H1 (cell line): Measurements from ENCODE around the gene EIF2A.

ENCODE experiments used
- ASH2L ChIP-seq: fragments of 200-600, 300-600 bp; sonication (generic); IDR thresholded peaks from one replicate; pipeline ENCODE4 v1.7.1; 2017; ENCODE audit warnings: low read length
- CTCF ChIP-seq, 3 experiments: IDR thresholded peaks; 1 replicate in 2 of 3; 2 replicates in 1 of 3; pipeline versions ENCODE4 v1.5.1 to v1.6.1; 2011; ENCODE audit warnings: low read length in 3 of 3, mild to moderate bottlenecking in 3 of 3, inconsistent platforms in 2 of 3, low read depth in 1 of 3, moderate library complexity in 1 of 3; ENCODE audit not compliant: insufficient read depth in 1 of 3; ENCODE audit errors: control extremely low read depth in 1 of 3
- FOSL1 ChIP-seq: IDR thresholded peaks from 2 replicates; pipeline ENCODE4 v1.6.1; 2011; ENCODE audit warnings: mild to moderate bottlenecking, low read depth, low read length, moderate library complexity; ENCODE audit not compliant: insufficient read depth
- MAX ChIP-seq: IDR thresholded peaks from 2 replicates; pipeline ENCODE4 v1.6.1; 2012; ENCODE audit warnings: inconsistent platforms
- SIN3A ChIP-seq, 2 experiments: IDR thresholded peaks in 1 of 2; conservative IDR thresholded peaks in 1 of 2; 2 replicates each; pipeline ENCODE4 v1.6.1; 2011 to 2012; ENCODE audit warnings: low read length in 2 of 2, improper control_type of control experiment in 1 of 2, low read depth in 1 of 2, mild to moderate bottlenecking in 1 of 2
- SP2 ChIP-seq: IDR thresholded peaks from 2 replicates; pipeline ENCODE4 v1.6.1; 2012; ENCODE audit warnings: mild to moderate bottlenecking, low read length, inconsistent platforms
- SRF ChIP-seq: IDR thresholded peaks from 2 replicates; pipeline ENCODE4 v1.6.1; 2011; ENCODE audit warnings: mild to moderate bottlenecking, low read depth, low read length, moderate library complexity
- ZNF274 ChIP-seq: IDR thresholded peaks from 2 replicates; pipeline ENCODE4 v1.7.0; 2012; ENCODE audit warnings: low read length, borderline replicate concordance; ENCODE audit errors: extremely low read depth

GRCh38 chr3:150544726-150545125, 1.9 kb upstream of the EIF2A start:
- TF ChIP-seq ZNF274, result no peak
- TF ChIP-seq SIN3A (conservative IDR thresholded peaks at IDR 0.05 in 1 of 2, IDR thresholded peaks at IDR 0.05 in 1 of 2; ENCODE audit: low read depth in 1 of 2, low read length in 2 of 2), result no peak
- TF ChIP-seq CTCF (IDR thresholded peaks at IDR 0.05; ENCODE audit: control extremely low read depth in 1 of 3, insufficient read depth in 1 of 3, low read depth in 1 of 3, low read length in 3 of 3), result no peak
- TF ChIP-seq FOSL1, result no peak
- TF ChIP-seq SRF, result no peak
- TF ChIP-seq SP2, result no peak
- no peak for TF ChIP-seq ASH2L
- no peak for TF ChIP-seq MAX
